22Rv1 (cell line): Measurements from ENCODE around the gene NOP16.

Experiments
- CTCF ChIP-seq: fragments of 450-650 bp; IDR thresholded peaks from 2 replicates; pipeline ENCODE4 v1.5.1; 2017; ENCODE audit warnings: mild to moderate bottlenecking
- ZFX ChIP-seq: fragments of 450-650 bp; IDR thresholded peaks from 2 replicates; pipeline ENCODE4 v1.6.1; 2017; ENCODE audit warnings: antibody characterized with exemption, borderline replicate concordance

GRCh38 chr5:176415240-176415951, 27.0 kb upstream of the NOP16 start:
- TF ChIP-seq CTCF: no peak
- TF ChIP-seq ZFX: no peak
